MCF 10A (cell line): ENCODE measurements around the gene GMPPA. TPM values are rescaled to one million over a fixed set of nuclear protein-coding genes. Genes with fewer than 3 reads are reported as not detected.

Source experiments
- BruUV-seq: library from RNA; stranded (reverse); fragments of 400-500 nt; replicated peaks from 2 replicates; lab custom pipeline; 2021; lab: Mats Ljungman, UMichigan
- CTCF ChIA-PET: fragments of 300-600 bp; sonication (Branson Sonifier 250); formaldehyde crosslinking; extraction: SDS; loops from one replicate; lab custom pipeline; 2021; ENCODE audit warnings: antibody characterized with exemption, inconsistent platforms; lab: Yijun Ruan, JAX
- POLR2A ChIA-PET: fragments of 300-600, 350-650 bp; sonication (Branson Sonifier 250); formaldehyde crosslinking; extraction: SDS; loops from one replicate; lab custom pipeline; 2020; ENCODE audit warnings: antibody characterized with exemption, inconsistent platforms; lab: Yijun Ruan, JAX
- DNase-seq: peaks from one replicate; pipeline ENCODE4 v3.0.0-alpha.2; 2018; ENCODE audit not compliant: unreplicated experiment
- H3K27ac Mint-ChIP-seq: one replicate; pipeline ENCODE4 v1.8.0; 2022; ENCODE audit warnings: mild to moderate bottlenecking, low read depth, mixed read lengths; ENCODE audit not compliant: unreplicated experiment
- H3K27me3 Mint-ChIP-seq: one replicate; pipeline ENCODE4 v1.8.0; 2022; ENCODE audit warnings: mixed read lengths; ENCODE audit not compliant: insufficient read depth, unreplicated experiment
- H3K36me3 Mint-ChIP-seq: one replicate; pipeline ENCODE4 v1.8.0; 2022; ENCODE audit warnings: mild to moderate bottlenecking, moderate library complexity, mixed read lengths; ENCODE audit not compliant: insufficient read depth, unreplicated experiment
- H3K4me1 Mint-ChIP-seq: one replicate; pipeline ENCODE4 v1.8.0; 2022; ENCODE audit warnings: mixed read lengths; ENCODE audit not compliant: insufficient read depth, unreplicated experiment
- H3K4me3 Mint-ChIP-seq: one replicate; pipeline ENCODE4 v1.8.0; 2022; ENCODE audit warnings: mild to moderate bottlenecking, moderate library complexity, mixed read lengths; ENCODE audit not compliant: unreplicated experiment
- H3K9me3 Mint-ChIP-seq: one replicate; pipeline ENCODE4 v1.8.0; 2022; ENCODE audit warnings: mixed read lengths; ENCODE audit not compliant: unreplicated experiment
- CTCF ChIP-seq: fragments of 200-600 bp; IDR thresholded peaks from one replicate; pipeline ENCODE4 v1.8.0; 2022; ENCODE audit warnings: antibody characterized with exemption, mild to moderate bottlenecking; ENCODE audit not compliant: unreplicated experiment
- intact Hi-C: fragments of 100-400 bp; cut with micrococcal nuclease; formaldehyde crosslinking; loops from 2 replicates; pipeline ENCODE4 v1.14.1; 2022
- total RNA-seq: library from RNA; stranded (reverse); gene quantifications from 2 replicates; pipeline ENCODE4 v1.2.3, GENCODE V29; 2022

Gene GMPPA
- total RNA-seq, 1 experiment from 2014 or later, result 70.7 TPM

GRCh38 chr2:219494952-219495530, 3.6 kb upstream of the GMPPA start:
- Mint-ChIP-seq H3K4me1 (peaks cover 16% of the 10 kb centered on the region), H3K27ac (no peak overlapping the region), H3K4me3 (no peak overlapping the region), H3K9me3 (no peaks in the 10 kb centered on the region), H3K36me3 (peaks cover 4% of the 10 kb centered on the region), H3K27me3 (no peaks in the 10 kb centered on the region)
- ChIA-PET POLR2A (interaction anchor here (1.3 to 1.6 kb wide), 3 partner anchors 21 to 35 kb away, joined by 3 to 4 read pairs (median 3); no protein-coding TSS in a partner anchor), CTCF (interaction anchor here (0.6 to 3.7 kb wide), 22 partner anchors 9 to 422 kb away, joined by 3 to 22 read pairs (median 4); no protein-coding TSS in a partner anchor)
- no peak for DNase-seq
- no TSS peak for BruUV-seq
- no peak for TF ChIP-seq CTCF
- intact Hi-C loops, result no loop called here

- POLR2A ChIA-PET, result interaction anchor here (0.7 to 1.6 kb wide), 4 partner anchors 14 to 34 kb away, joined by 3 to 4 read pairs (median 3); no protein-coding TSS in a partner anchor
- CTCF ChIA-PET, result interaction anchor here (0.6 to 3.7 kb wide), 20 partner anchors 8 to 847 kb away, joined by 3 to 22 read pairs (median 3); no protein-coding TSS in a partner anchor
- H3K27ac Mint-ChIP-seq, result no peak overlapping the region
- intact Hi-C loops, result no loop called here
- peaks cover 19% of the 10 kb centered on the region for H3K4me1 Mint-ChIP-seq
- no peaks in the 10 kb centered on the region for H3K27me3 Mint-ChIP-seq
- DNase-seq, result peak; percentile 72
- no peak overlapping the region for H3K4me3 Mint-ChIP-seq
- BruUV-seq, result no TSS peak
- no peaks in the 10 kb centered on the region for H3K9me3 Mint-ChIP-seq
- TF ChIP-seq CTCF, result peak; percentile 42
- peaks cover 4% of the 10 kb centered on the region for H3K36me3 Mint-ChIP-seq
These were observed 3.1 kb upstream of the GMPPA start for GRCh38 chr2:219495531-219496122.

GRCh38 chr2:219496247-219496824, 2.4 kb upstream of the GMPPA start:
- Mint-ChIP-seq H3K4me1 (peaks cover 22% of the 10 kb centered on the region), H3K36me3 (peaks cover 4% of the 10 kb centered on the region), H3K27ac (no peak overlapping the region), H3K27me3 (no peaks in the 10 kb centered on the region), H3K4me3 (no peak overlapping the region), H3K9me3 (no peaks in the 10 kb centered on the region)
- CTCF ChIA-PET, result interaction anchor here (0.6 to 3.7 kb wide), 15 partner anchors 8 to 847 kb away, joined by 3 to 22 read pairs (median 4); no protein-coding TSS in a partner anchor
- no peak for DNase-seq
- intact Hi-C loops, result no loop called here
- BruUV-seq, result no TSS peak
- no peak for TF ChIP-seq CTCF
- POLR2A ChIA-PET, result interaction anchor here (0.7 to 1.6 kb wide), 4 partner anchors 14 to 33 kb away, joined by 3 to 4 read pairs (median 3); no protein-coding TSS in a partner anchor
